K562 (cell line): ENCODE results near the gene PPIP5K2. TPM values are rescaled to one million over a fixed set of nuclear protein-coding genes. Genes with fewer than 3 reads are reported as not detected.

Source experiments
- ATAC-seq: fragments of 200-7000 bp; cut with Tn5 transposase; 3 replicates; pipeline ENCODE4 v1.9.1; 2020; ENCODE audit warnings: moderate library complexity
- BruUV-seq: library from RNA; stranded (reverse); fragments of 400-500 nt; replicated peaks from 2 replicates; lab custom pipeline; 2021; lab: Mats Ljungman, UMichigan
- CTCF ChIA-PET: fragments of 300-600 bp; formaldehyde crosslinking; extraction: SDS; loops from one replicate; lab custom pipeline; 2021; ENCODE audit warnings: low intra/inter-chr PET ratio; lab: Yijun Ruan, JAX
- POLR2A ChIA-PET: fragments of 300-600, 350-650 bp; sonication (Branson Sonifier 250); formaldehyde crosslinking; extraction: SDS; loops from one replicate; lab custom pipeline; 2021; ENCODE audit warnings: antibody characterized with exemption, inconsistent platforms; lab: Yijun Ruan, JAX
- DNase-seq, 4 experiments: peaks; one replicate each; pipeline versions ENCODE4 v3.0.0 to v3.0.0-alpha.2; 2011 to 2018; ENCODE audit warnings: low spot score in 3 of 4, mixed read lengths in 3 of 4; ENCODE audit errors: extremely low read depth in 1 of 4
- FAIRE-seq: peaks from 2 replicates; lab custom pipeline; 2011; peaks lifted over from hg19 to GRCh38; lab: Jason Lieb, UNC
- H2AFZ ChIP-seq: 2 replicates; pipeline ENCODE4 v1.6.0; 2011; ENCODE audit warnings: low read depth, low read length, control low read depth, inconsistent platforms
- H3K27ac ChIP-seq: fragments of 200-600 bp; 3 replicates; pipeline ENCODE4 v1.8.0; 2011; ENCODE audit warnings: low read depth, mild to moderate bottlenecking, control low read depth, inconsistent platforms, low read length, moderate library complexity, mixed read lengths; ENCODE audit errors: extremely low read depth
- H3K27me3 ChIP-seq, 2 experiments: fragments of 300-600 bp in 1 of 2; 2 replicates in 1 of 2; 3 replicates in 1 of 2; pipeline versions ENCODE4 v1.6.0 to v1.8.0; 2011; ENCODE audit warnings: inconsistent platforms in 2 of 2, low read length in 2 of 2, mild to moderate bottlenecking in 1 of 2, mixed read lengths in 1 of 2, moderate library complexity in 1 of 2; ENCODE audit not compliant: control insufficient read depth in 2 of 2, insufficient read depth in 2 of 2
- H3K36me3 ChIP-seq: fragments of 300-600 bp; 3 replicates; pipeline ENCODE4 v1.8.0; 2011; ENCODE audit warnings: mild to moderate bottlenecking, low read length, inconsistent platforms; ENCODE audit not compliant: control insufficient read depth, insufficient read depth
- H3K4me1 ChIP-seq, 2 experiments: fragments of 200-600 bp in 1 of 2; replicated peaks in 1 of 2; 2 replicates in 1 of 2; 3 replicates in 1 of 2; pipeline versions ENCODE4 v1.5.1 to v1.8.0; 2011; ENCODE audit warnings: inconsistent platforms in 2 of 2, low read length in 2 of 2, mild to moderate bottlenecking in 1 of 2, mixed read lengths in 1 of 2, moderate library complexity in 1 of 2; ENCODE audit not compliant: control insufficient read depth in 2 of 2, insufficient read depth in 2 of 2
- H3K4me2 ChIP-seq: 2 replicates; pipeline ENCODE4 v1.6.1; 2011; ENCODE audit warnings: low read length, control low read depth, inconsistent platforms, mixed read lengths; ENCODE audit not compliant: insufficient read depth
- H3K4me3 ChIP-seq: fragments of 200-600 bp; sonication (generic), shearing (Covaris generic); 2 replicates; pipeline ENCODE4 v1.5.1; 2016; ENCODE audit warnings: control low read depth, inconsistent platforms
- H3K79me2 ChIP-seq: fragments of 200-600 bp; 3 replicates; pipeline ENCODE4 v1.8.0; 2011; ENCODE audit warnings: low read length, inconsistent platforms; ENCODE audit not compliant: control insufficient read depth, insufficient read depth
- H3K9ac ChIP-seq, 2 experiments: 2 replicates each; pipeline versions ENCODE4 v1.6.0 to v1.6.1; 2011; ENCODE audit warnings: low read depth in 2 of 2, low read length in 2 of 2, control low read depth in 1 of 2, inconsistent platforms in 1 of 2, mild to moderate bottlenecking in 1 of 2, mixed read lengths in 1 of 2; ENCODE audit not compliant: insufficient read depth in 1 of 2
- H3K9me1 ChIP-seq: one replicate; pipeline ENCODE4 v1.6.0; 2011; ENCODE audit warnings: inconsistent platforms, mild to moderate bottlenecking, low read length, moderate library complexity; ENCODE audit not compliant: control insufficient read depth, insufficient read depth
- H3K9me3 ChIP-seq: replicated peaks from 2 replicates; pipeline ENCODE4 v1.5.1; 2011; ENCODE audit warnings: low read depth, low read length, inconsistent platforms; ENCODE audit not compliant: control insufficient read depth, insufficient read depth
- H4K20me1 ChIP-seq: replicated peaks from 2 replicates; pipeline ENCODE4 v1.6.1; 2011; ENCODE audit warnings: low read length, inconsistent platforms, mixed read lengths; ENCODE audit not compliant: control insufficient read depth, insufficient read depth
- E2F3 ChIP-seq: fragments of 250-450 bp; sonication (Bioruptor Pico); IDR thresholded peaks from 2 replicates; pipeline ENCODE4 v1.4.0; 2020; ENCODE audit warnings: mild to moderate bottlenecking
- EGR1 ChIP-seq: fragments of 450-650 bp; conservative IDR thresholded peaks from 2 replicates; pipeline ENCODE4 v1.6.1; 2017; ENCODE audit warnings: mild to moderate bottlenecking
- HDAC6 ChIP-seq: IDR thresholded peaks from 2 replicates; pipeline ENCODE4 v1.6.1; 2012; ENCODE audit warnings: low read depth, mild to moderate bottlenecking, control low read depth, inconsistent platforms, low read length, moderate library complexity
- HMG20B ChIP-seq: fragments of 250-450 bp; sonication (Bioruptor Pico); IDR thresholded peaks from 2 replicates; pipeline ENCODE4 v1.5.0; 2021; ENCODE audit warnings: mild to moderate bottlenecking
- NFIC ChIP-seq: fragments of 450-650 bp; IDR thresholded peaks from 2 replicates; pipeline ENCODE4 v1.6.1; 2017; ENCODE audit warnings: mild to moderate bottlenecking, inconsistent platforms
- SMC3 ChIP-seq: conservative IDR thresholded peaks from 2 replicates; pipeline ENCODE4 v1.6.1; 2011; ENCODE audit warnings: low read depth, low read length, improper control_type of control experiment; ENCODE audit not compliant: insufficient read depth
- ZNF282 ChIP-seq: sonication (generic); formaldehyde crosslinking; IDR thresholded peaks from 2 replicates; pipeline ENCODE4 v1.8.1; 2023; ENCODE audit warnings: missing genetic modification reagents
- WGBS: fragments of 100-300 bp; shearing (Covaris generic); methylation state at CpG from one replicate; pipeline ENCODE4 v1.1.6; 2016; ENCODE audit warnings: low coverage, mixed read lengths; ENCODE audit not compliant: insufficient coverage; ENCODE audit errors: missing lambda C conversion rate; 5-methylcytosine and 5-hydroxymethylcytosine counted together
- in situ Hi-C: fragments of 300-500 bp; cut with MboI; formaldehyde crosslinking; loops from 4 replicates; pipeline ENCODE4 v1.15.0; 2018; ENCODE audit warnings: inconsistent platforms, mixed read lengths
- intact Hi-C: fragments of 100-400 bp; cut with micrococcal nuclease; formaldehyde crosslinking; loops from 2 replicates; pipeline ENCODE4 v1.14.2; 2022
- polyA plus RNA-seq, 8 experiments: library from polyadenylated mRNA; depleted of rRNA in 4 of 8; stranded (reverse) in 5 of 8; unstranded in 3 of 8; fragments of >200 nt; fragmentation: Nextera tagmentation in 2 of 8; fragmentation: Illumina TruSeq in 1 of 8; extraction: Ambion mirVana in 2 of 8; extraction: Trizol in 1 of 8; gene quantifications; 2 replicates each; pipeline versions ENCODE4 v1.2.1 to v1.2.3, GENCODE V29; 2011 to 2014; ENCODE audit warnings: inconsistent platforms in 1 of 8, missing spikeins in 1 of 8
- total RNA-seq, 7 experiments: library from RNA; depleted of rRNA in 6 of 7; stranded (reverse); fragments of >200 nt in 6 of 7; fragmentation: Illumina TruSeq in 2 of 7; extraction: Trizol in 2 of 7; gene quantifications; 2 replicates each; pipeline versions ENCODE4 v1.2.1 to v1.2.3, GENCODE V29; 2011 to 2021; ENCODE audit warnings: low replicate concordance in 1 of 7

PPIP5K2 gene
- total and polyA plus RNA-seq, 9 of the 15 experiments (the other 6 are each of a cell fraction or from before 2014, with no cell fraction given): 39.4 to 150 (median 99.1) TPM

GRCh38 chr5:103216697-103217096 lies 96.6 kb downstream of the PPIP5K2 start:
- 23% methylated on average over 2 of the region's 2 CpGs for WGBS

DNA sequence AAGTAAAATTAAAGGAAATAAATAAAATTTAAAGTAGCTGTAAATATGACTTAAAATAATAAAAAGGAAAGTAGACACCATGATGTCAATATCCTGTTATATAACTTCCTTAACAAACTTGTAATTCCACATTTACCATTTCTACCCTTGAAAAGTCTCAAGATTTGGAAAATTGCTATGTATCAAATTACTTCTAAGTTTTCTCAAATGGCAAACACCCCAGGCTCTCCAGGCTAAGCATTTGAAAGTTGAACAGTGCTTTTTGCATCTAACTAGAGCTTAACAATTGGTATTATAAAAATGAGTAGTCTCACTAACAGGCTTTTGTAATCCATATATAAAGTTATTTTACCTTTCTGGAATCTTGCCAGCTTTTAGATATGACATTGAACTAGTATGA lies 97.0 kb downstream of the PPIP5K2 start:
- BruUV-seq: no TSS peak
- Histone ChIP-seq H3K4me3 (no peak overlapping the region), H4K20me1 (no peaks in the 10 kb centered on the region), H3K9me1 (no peaks in the 10 kb centered on the region), H3K4me2 (no peak overlapping the region), H3K9ac (no peak overlapping the region), H3K27me3 (no peaks in the 10 kb centered on the region), H3K27ac (no peak overlapping the region), H3K4me1 (no peaks in the 10 kb centered on the region), H2AFZ (no peak overlapping the region), H3K79me2 (no peaks in the 10 kb centered on the region), H3K9me3 (no peaks in the 10 kb centered on the region), H3K36me3 (no peaks in the 10 kb centered on the region)
- ATAC-seq (no peak), DNase-seq (no peak), FAIRE-seq (no peak)
- in situ Hi-C loops (no loop called here), intact Hi-C loops (no loop called here)
- ChIA-PET POLR2A (no interaction called here), CTCF (no interaction called here)
- peak; percentile 42; the same call in 1 of the 2 replicates for TF ChIP-seq NFIC
- TF ChIP-seq ZNF282 (CRISPR knock-in tag): no peak

More at GRCh38 chr5:103216697-103217096, 96.6 kb downstream of the PPIP5K2 start:
- H3K79me2 ChIP-seq: no peaks in the 10 kb centered on the region
- no peak overlapping the region for H3K4me2 ChIP-seq
- no peak overlapping the region for H3K4me3 ChIP-seq
- no peaks in the 10 kb centered on the region for H3K36me3 ChIP-seq
- H3K9me3 ChIP-seq: no peaks in the 10 kb centered on the region
- no peak for FAIRE-seq
- TF ChIP-seq EGR1 (no peak), HDAC6 (no peak), SMC3 (no peak), HMG20B (no peak), E2F3 (CRISPR knock-in tag) (no peak)
- no peak overlapping the region for H3K9ac ChIP-seq
- H2AFZ ChIP-seq: no peak overlapping the region
- no peak for ATAC-seq
- BruUV-seq: no TSS peak
- no peak overlapping the region for H3K27ac ChIP-seq
- no peaks in the 10 kb centered on the region for H4K20me1 ChIP-seq
- POLR2A ChIA-PET: interaction anchor here (1.2 kb wide), 1 partner anchor 43 kb away, joined by 3 read pairs; no protein-coding TSS in a partner anchor
- CTCF ChIA-PET: no interaction called here
- DNase-seq: no peak
- H3K4me1 ChIP-seq: no peaks in the 10 kb centered on the region
- intact Hi-C loops (no loop called here), in situ Hi-C loops (no loop called here)
- no peaks in the 10 kb centered on the region for H3K27me3 ChIP-seq
- H3K9me1 ChIP-seq: no peaks in the 10 kb centered on the region
